ENCODE data around the gene LTBP1. TPM values are rescaled to one million over a fixed set of nuclear protein-coding genes. Genes with fewer than 3 reads are reported as not detected.

Gene LTBP1
- total RNA-seq, 1 donor from 2014 or later: 3.9 TPM

- H3K36me3 Mint-ChIP-seq (ENCODE audit: unreplicated experiment): no peaks in the 10 kb centered on the region
- no peak overlapping the region for H3K4me3 Mint-ChIP-seq (ENCODE audit: unreplicated experiment)
- DNase-seq: no peak
- H3K4me1 Mint-ChIP-seq (ENCODE audit: low read depth, unreplicated experiment): no peaks in the 10 kb centered on the region
- no peak for TF ChIP-seq CTCF (IDR thresholded peaks at IDR 0.05; ENCODE audit: partially characterized antibody, unreplicated experiment)
- no peak overlapping the region for H3K27ac Mint-ChIP-seq (ENCODE audit: unreplicated experiment)
- no peaks in the 10 kb centered on the region for H3K27me3 Mint-ChIP-seq (ENCODE audit: unreplicated experiment)
- no peaks in the 10 kb centered on the region for H3K9me3 Mint-ChIP-seq (ENCODE audit: unreplicated experiment)
Observed at GRCh38 chr2:33153008-33153407, 206.3 kb downstream of the LTBP1 start.

GRCh38 chr2:33158482-33159003, 211.8 kb downstream of the LTBP1 start:
- Mint-ChIP-seq H3K27ac (ENCODE audit: unreplicated experiment) (no peak overlapping the region), H3K36me3 (ENCODE audit: unreplicated experiment) (no peaks in the 10 kb centered on the region), H3K27me3 (ENCODE audit: unreplicated experiment) (peaks cover 4% of the 10 kb centered on the region), H3K9me3 (ENCODE audit: unreplicated experiment) (peaks cover 2% of the 10 kb centered on the region), H3K4me3 (ENCODE audit: unreplicated experiment) (no peak overlapping the region), H3K4me1 (ENCODE audit: low read depth, unreplicated experiment) (no peaks in the 10 kb centered on the region)
- no peak for DNase-seq
- no peak for TF ChIP-seq CTCF (IDR thresholded peaks at IDR 0.05; ENCODE audit: partially characterized antibody, unreplicated experiment)

- no peak for DNase-seq
- Mint-ChIP-seq H3K27me3 (ENCODE audit: unreplicated experiment) (peaks cover 4% of the 10 kb centered on the region), H3K4me1 (ENCODE audit: low read depth, unreplicated experiment) (no peaks in the 10 kb centered on the region), H3K36me3 (ENCODE audit: unreplicated experiment) (no peaks in the 10 kb centered on the region), H3K4me3 (ENCODE audit: unreplicated experiment) (no peak overlapping the region), H3K9me3 (ENCODE audit: unreplicated experiment) (peaks cover 2% of the 10 kb centered on the region), H3K27ac (ENCODE audit: unreplicated experiment) (no peak overlapping the region)
- no peak for TF ChIP-seq CTCF (IDR thresholded peaks at IDR 0.05; ENCODE audit: partially characterized antibody, unreplicated experiment)
Observed at GRCh38 chr2:33160191-33160590, 213.4 kb downstream of the LTBP1 start.

- no peak overlapping the region for H3K27ac Mint-ChIP-seq (ENCODE audit: unreplicated experiment)
- H3K4me1 Mint-ChIP-seq (ENCODE audit: low read depth, unreplicated experiment): no peaks in the 10 kb centered on the region
- H3K9me3 Mint-ChIP-seq (ENCODE audit: unreplicated experiment): peaks cover 2% of the 10 kb centered on the region
- peaks cover 2% of the 10 kb centered on the region for H3K27me3 Mint-ChIP-seq (ENCODE audit: unreplicated experiment)
- TF ChIP-seq CTCF (IDR thresholded peaks at IDR 0.05; ENCODE audit: partially characterized antibody, unreplicated experiment): no peak
- DNase-seq: no peak
- no peaks in the 10 kb centered on the region for H3K36me3 Mint-ChIP-seq (ENCODE audit: unreplicated experiment)
- H3K4me3 Mint-ChIP-seq (ENCODE audit: unreplicated experiment): no peak overlapping the region
Observed at GRCh38 chr2:33166287-33166881, 219.6 kb downstream of the LTBP1 start.

- H3K36me3 Mint-ChIP-seq (ENCODE audit: unreplicated experiment): no peaks in the 10 kb centered on the region
- H3K27ac Mint-ChIP-seq (ENCODE audit: unreplicated experiment): no peak overlapping the region
- H3K9me3 Mint-ChIP-seq (ENCODE audit: unreplicated experiment): peaks cover 2% of the 10 kb centered on the region
- TF ChIP-seq CTCF (IDR thresholded peaks at IDR 0.05; ENCODE audit: partially characterized antibody, unreplicated experiment): no peak
- no peak for DNase-seq
- no peak overlapping the region for H3K4me3 Mint-ChIP-seq (ENCODE audit: unreplicated experiment)
- no peaks in the 10 kb centered on the region for H3K4me1 Mint-ChIP-seq (ENCODE audit: low read depth, unreplicated experiment)
- H3K27me3 Mint-ChIP-seq (ENCODE audit: unreplicated experiment): peaks cover 2% of the 10 kb centered on the region
Observed at GRCh38 chr2:33167622-33168245, 221.0 kb downstream of the LTBP1 start.

Measured in glutamatergic neuron (in vitro differentiated cells).